Activated T-helper 2 cell treated with anti-CD3 and anti-CD28 coated beads, Interferon-gamma antibody, Interleukin-2, Interleukin-4, amounts not matched to agents 10 μg/mL and 5 μg/mL and 100 μg/mL, durations not matched to agents 14 hours and 24 hours and 36 hours (primary cell): Measurements from ENCODE around the gene PAX8. TPM values are rescaled to one million over a fixed set of nuclear protein-coding genes. Genes with fewer than 3 reads are reported as not detected.

ENCODE experiments used
- DNase-seq: peaks from one replicate; pipeline ENCODE4 v3.0.0; 2021; ENCODE audit warnings: low spot score
- H3K27ac Mint-ChIP-seq: one replicate; pipeline ENCODE4 v1.8.0; 2021; ENCODE audit warnings: mixed read lengths
- H3K27me3 Mint-ChIP-seq: one replicate; pipeline ENCODE4 v1.8.0; 2021; ENCODE audit warnings: low read depth, mixed read lengths
- H3K36me3 Mint-ChIP-seq: one replicate; pipeline ENCODE4 v1.8.0; 2021; ENCODE audit warnings: low read depth, mixed read lengths
- H3K4me1 Mint-ChIP-seq: one replicate; pipeline ENCODE4 v1.8.0; 2021; ENCODE audit warnings: low read depth, mixed read lengths
- H3K4me3 Mint-ChIP-seq: one replicate; pipeline ENCODE4 v1.8.0; 2021; ENCODE audit warnings: low read depth, mild to moderate bottlenecking, moderate library complexity, mixed read lengths
- H3K9me3 Mint-ChIP-seq: one replicate; pipeline ENCODE4 v1.8.0; 2021; ENCODE audit warnings: mixed read lengths
- intact Hi-C: fragments of 100-400 bp; cut with micrococcal nuclease; formaldehyde crosslinking; loops from one replicate; pipeline ENCODE4 v1.15.1; 2023
- total RNA-seq: library from RNA; stranded (reverse); gene quantifications from 2 replicates; pipeline ENCODE4 v1.2.3, GENCODE V29; 2022

Gene PAX8
- total RNA-seq, 1 donor from 2014 or later = 0.84 TPM

DNA sequence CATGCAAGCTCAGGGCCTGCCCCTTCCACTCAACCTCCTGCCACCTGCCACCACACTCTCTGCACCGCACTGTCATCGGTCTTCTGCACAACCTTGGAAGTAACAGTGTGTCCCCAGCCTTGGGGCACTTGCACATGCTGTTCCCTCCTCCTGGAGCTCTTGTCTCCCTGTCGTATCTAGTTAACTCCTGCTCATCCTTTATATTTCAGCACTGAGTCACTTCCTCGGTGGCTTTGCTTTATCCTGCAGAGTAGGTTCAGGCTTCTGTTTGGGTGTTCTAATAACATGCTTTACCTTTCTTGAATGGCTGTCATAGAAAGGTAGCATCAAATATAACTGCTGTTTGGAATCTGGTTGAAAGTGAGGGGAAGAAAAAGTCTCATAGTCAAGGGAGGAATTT lies 25.3 kb downstream of the PAX8 start:
- no peak overlapping the region for H3K27ac Mint-ChIP-seq
- intact Hi-C loops = no loop called here

DNA sequence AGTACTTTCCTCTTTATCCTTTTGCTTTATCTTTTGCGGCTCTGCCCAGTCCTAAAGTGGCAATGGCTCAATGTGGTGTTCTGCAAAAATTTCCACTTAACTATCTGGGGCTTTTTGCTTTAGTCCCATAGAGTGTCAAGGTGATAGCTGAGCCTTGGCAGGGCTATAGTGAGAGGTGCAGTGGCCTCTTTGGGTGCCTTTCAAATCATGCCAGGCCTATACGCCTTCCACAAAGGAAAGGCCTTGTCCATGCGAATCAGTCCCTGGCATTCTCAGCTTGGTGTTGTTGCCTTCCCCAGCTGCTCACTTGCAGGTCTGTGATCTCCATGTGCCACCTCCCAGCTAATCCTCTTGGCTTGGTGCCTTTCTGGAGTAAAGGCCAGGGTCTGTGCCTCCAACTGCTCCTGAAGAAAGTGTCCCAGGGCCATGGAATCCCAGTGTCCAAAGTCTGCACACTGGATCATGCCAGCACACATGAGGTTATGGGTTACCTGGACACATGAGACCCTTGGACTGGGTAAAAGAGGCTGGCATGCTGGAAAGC lies 26.6 kb downstream of the PAX8 start:
- H3K27ac Mint-ChIP-seq = no peak overlapping the region
- no peak overlapping the region for H3K4me3 Mint-ChIP-seq
- peaks cover 55% of the 10 kb centered on the region for H3K4me1 Mint-ChIP-seq
- peaks cover 8% of the 10 kb centered on the region for H3K27me3 Mint-ChIP-seq
- no peak for DNase-seq
- H3K9me3 Mint-ChIP-seq = no peaks in the 10 kb centered on the region
- H3K36me3 Mint-ChIP-seq = peaks cover 3% of the 10 kb centered on the region
- intact Hi-C loops = no loop called here

More for the DNA sequence above, 25.3 kb downstream of the PAX8 start:
- no peaks in the 10 kb centered on the region for H3K9me3 Mint-ChIP-seq
- no peak overlapping the region for H3K4me3 Mint-ChIP-seq
- peaks cover 55% of the 10 kb centered on the region for H3K4me1 Mint-ChIP-seq
- peaks cover 3% of the 10 kb centered on the region for H3K36me3 Mint-ChIP-seq
- H3K27me3 Mint-ChIP-seq = peaks cover 12% of the 10 kb centered on the region
- no peak for DNase-seq

DNA sequence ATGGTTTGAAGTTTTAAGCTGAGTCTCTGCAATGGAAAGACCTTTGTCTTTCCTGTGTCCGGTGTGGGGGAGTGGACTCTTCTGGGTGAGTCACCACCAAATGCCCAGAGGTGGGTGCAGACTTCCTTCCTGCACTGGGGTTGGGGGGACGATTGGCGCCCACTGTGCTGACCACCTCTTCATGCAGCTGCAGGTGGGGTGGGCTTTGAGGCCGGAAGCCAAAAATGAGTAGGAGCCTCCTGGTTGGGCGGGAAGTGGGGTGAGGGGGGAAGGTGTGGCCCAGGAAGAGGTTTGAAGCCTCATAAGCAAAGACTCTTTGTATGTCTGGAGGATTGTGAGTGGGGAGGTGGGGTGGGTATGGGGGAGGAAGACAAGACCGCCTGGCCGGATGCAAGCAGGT lies 27.6 kb downstream of the PAX8 start:
- Mint-ChIP-seq H3K4me3 (no peak overlapping the region), H3K27ac (peak overlapping the region; percentile 73), H3K27me3 (peaks cover 3% of the 10 kb centered on the region), H3K36me3 (peaks cover 3% of the 10 kb centered on the region), H3K9me3 (no peaks in the 10 kb centered on the region), H3K4me1 (peaks cover 53% of the 10 kb centered on the region)
- intact Hi-C loops = no loop called here
- peak; percentile 27 for DNase-seq

DNA sequence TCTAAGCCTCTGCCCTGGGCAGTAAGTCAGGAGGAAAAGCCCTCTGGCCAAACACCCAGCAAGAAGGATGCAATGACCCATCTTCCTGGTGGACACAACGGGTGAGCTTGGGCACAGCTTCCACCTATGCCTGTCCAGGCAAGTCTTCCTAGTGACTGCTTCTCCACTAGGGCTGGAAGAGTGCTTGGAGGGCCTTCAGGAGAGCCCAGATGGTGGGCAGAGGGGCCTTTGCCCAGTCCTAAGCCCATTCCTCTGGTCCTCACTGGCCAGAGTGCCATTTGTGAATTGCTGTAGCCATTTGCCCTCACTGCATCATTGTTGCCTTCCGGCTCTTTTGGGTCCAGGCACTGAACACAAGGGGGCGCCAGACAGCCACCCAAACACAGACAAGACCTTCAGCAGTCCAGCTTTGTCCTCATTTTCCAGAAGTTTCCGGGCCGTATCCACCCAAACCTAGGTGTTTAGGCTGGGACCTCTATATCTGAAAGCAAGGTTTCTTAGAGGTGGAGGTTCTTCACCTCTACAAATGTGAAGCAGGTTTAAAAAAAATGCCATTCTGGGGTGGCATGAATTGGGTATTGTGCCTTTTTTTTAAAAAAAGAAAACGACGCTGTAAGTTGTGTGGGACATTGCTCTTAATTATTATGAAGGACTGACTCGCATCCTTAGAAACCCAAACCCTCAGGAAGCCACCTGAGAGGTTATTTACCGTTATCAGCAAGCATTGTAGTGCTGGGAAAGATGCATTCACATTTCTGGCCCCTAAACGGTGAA lies 29.5 kb downstream of the PAX8 start:
- intact Hi-C loops = loop anchor here (1.0 kb wide), 1 partner anchor 121 kb away; no protein-coding TSS in a partner anchor
- peak; percentile 66 for DNase-seq
- peaks cover 3% of the 10 kb centered on the region for H3K36me3 Mint-ChIP-seq
- no peak overlapping the region for H3K4me3 Mint-ChIP-seq
- peak overlapping the region; percentile 11 for H3K27ac Mint-ChIP-seq
- no peaks in the 10 kb centered on the region for H3K9me3 Mint-ChIP-seq
- peaks cover 41% of the 10 kb centered on the region for H3K4me1 Mint-ChIP-seq
- no peaks in the 10 kb centered on the region for H3K27me3 Mint-ChIP-seq

DNA sequence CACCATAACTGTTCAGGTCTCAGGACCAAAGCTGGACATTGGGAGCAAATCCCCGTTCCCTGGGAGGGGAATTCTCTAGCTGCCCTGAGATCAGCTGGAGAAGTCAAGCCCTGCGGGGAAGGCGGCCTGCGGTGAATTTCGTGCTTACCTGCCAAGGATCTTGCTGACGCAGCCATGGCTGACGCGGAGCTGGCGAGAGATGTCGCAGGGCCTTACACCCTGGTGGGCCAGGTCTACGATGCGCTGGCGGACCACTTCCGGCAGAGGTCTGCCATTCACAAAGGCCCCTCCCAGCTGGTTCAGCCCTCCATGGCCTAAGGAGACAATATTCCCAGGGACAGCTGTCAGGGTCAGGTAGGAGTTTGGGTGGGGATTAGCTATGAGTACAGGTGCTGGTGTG lies 32.1 kb downstream of the PAX8 start:
- Mint-ChIP-seq H3K36me3 (no peaks in the 10 kb centered on the region), H3K9me3 (no peaks in the 10 kb centered on the region), H3K27me3 (no peaks in the 10 kb centered on the region), H3K27ac (no peak overlapping the region), H3K4me1 (peaks cover 20% of the 10 kb centered on the region), H3K4me3 (no peak overlapping the region)
- intact Hi-C loops = no loop called here
- DNase-seq = no peak

DNA sequence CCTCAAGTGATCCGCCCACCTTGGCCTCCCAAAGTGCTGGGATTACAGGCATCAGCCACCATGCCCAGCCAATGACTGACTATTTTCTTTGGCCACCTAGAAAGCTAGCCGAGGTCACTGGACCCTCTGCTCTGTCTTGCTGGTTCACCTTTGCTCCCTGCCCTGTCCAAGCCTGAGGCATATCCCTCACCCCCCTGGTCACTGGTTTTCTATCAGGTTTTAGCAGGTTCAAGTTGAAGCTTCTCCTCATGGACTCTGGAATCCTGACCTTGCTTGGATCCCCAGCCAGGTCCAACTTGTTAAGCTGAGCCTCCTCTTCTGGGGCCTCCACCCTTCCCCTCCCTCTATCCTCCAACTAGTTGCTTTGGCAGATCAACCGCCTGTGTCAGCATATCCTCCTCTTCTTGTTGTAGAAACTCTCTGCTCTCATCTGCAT lies 33.4 kb downstream of the PAX8 start:
- intact Hi-C loops = no loop called here
- no peak overlapping the region for H3K27ac Mint-ChIP-seq
- peaks cover 19% of the 10 kb centered on the region for H3K4me1 Mint-ChIP-seq
- DNase-seq = no peak
- H3K27me3 Mint-ChIP-seq = no peaks in the 10 kb centered on the region
- H3K36me3 Mint-ChIP-seq = no peaks in the 10 kb centered on the region
- H3K9me3 Mint-ChIP-seq = no peaks in the 10 kb centered on the region
- H3K4me3 Mint-ChIP-seq = no peak overlapping the region

DNA sequence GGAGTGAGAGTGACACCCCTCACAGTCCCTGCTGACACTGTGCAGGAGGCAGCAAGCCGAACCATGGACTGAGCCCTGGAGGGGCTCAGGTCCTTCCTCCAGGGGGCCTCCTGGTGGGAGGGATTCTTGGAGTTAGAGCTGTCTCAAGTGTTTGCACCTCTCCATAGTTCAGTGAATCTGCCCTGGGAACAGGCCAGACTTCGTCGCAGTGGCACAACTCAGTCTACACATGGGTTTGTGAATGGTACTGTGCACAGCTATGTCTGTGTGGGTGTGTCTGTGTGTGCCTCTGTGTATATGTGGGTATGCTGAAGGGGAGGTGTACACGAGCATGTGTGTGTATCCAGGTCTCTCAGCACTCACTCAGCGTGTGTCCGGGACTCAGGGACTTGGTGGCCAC lies 36.4 kb downstream of the PAX8 start:
- no peak for DNase-seq
- Mint-ChIP-seq H3K27ac (no peak overlapping the region), H3K36me3 (no peaks in the 10 kb centered on the region), H3K9me3 (no peaks in the 10 kb centered on the region), H3K27me3 (no peaks in the 10 kb centered on the region), H3K4me3 (no peak overlapping the region), H3K4me1 (peaks cover 20% of the 10 kb centered on the region)
- intact Hi-C loops = loop anchor here (5.0 kb wide), 1 partner anchor 160 kb away; no protein-coding TSS in a partner anchor

DNA sequence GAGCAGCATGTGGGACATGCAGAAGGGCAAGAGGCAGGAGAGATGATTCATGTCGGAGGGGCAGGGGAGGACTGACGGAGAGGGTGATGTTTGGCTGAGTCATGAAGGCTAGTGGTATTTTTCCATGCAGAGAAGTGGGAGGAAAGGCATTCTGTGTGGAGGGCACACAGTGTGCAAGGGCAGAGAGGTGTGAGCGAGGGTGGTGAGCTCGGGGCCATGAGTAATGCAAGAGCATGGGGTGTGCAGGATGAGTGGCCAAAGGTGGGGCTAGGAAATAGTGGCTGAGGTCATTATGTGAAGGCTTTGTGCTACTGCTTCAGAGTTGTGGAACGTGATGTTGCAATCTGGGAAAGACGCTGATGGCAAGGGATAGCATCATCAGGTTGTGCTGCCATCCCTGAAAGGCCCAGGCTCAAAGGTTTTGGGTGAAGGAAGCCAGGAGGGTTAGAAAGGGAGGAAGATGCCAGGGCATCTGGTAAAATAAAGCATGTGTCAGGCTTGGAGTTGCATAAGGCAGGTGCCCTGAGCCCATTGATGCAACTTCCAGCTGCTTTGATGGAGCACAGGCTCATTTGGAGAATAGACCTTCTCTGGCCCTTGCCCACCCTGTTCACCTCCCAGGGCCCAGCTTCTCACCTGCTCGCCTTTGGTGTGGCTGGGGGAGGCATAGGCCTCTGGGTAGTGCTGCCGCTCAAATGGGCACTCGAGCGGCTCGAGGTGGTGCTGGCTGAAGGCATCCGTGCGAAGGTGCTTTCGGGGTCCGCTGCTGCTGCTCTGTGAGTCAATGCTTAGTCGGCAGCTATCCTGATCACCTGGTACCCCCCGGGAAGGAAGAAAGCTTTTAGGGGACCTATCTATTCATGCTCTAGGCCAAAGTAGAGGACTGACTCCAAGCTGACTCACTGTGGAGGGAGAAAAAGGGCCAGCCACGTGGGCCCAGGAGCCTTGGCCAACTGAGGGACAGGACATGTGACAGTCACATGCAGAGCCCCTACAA lies 37.5 kb downstream of the PAX8 start:
- Mint-ChIP-seq H3K27ac (peak overlapping the region; percentile 80), H3K4me1 (peaks cover 20% of the 10 kb centered on the region), H3K4me3 (no peak overlapping the region), H3K27me3 (no peaks in the 10 kb centered on the region), H3K9me3 (no peaks in the 10 kb centered on the region), H3K36me3 (no peaks in the 10 kb centered on the region)
- DNase-seq = no peak
- intact Hi-C loops = loop anchor here (5.0 kb wide), 1 partner anchor 159 kb away; no protein-coding TSS in a partner anchor

DNA sequence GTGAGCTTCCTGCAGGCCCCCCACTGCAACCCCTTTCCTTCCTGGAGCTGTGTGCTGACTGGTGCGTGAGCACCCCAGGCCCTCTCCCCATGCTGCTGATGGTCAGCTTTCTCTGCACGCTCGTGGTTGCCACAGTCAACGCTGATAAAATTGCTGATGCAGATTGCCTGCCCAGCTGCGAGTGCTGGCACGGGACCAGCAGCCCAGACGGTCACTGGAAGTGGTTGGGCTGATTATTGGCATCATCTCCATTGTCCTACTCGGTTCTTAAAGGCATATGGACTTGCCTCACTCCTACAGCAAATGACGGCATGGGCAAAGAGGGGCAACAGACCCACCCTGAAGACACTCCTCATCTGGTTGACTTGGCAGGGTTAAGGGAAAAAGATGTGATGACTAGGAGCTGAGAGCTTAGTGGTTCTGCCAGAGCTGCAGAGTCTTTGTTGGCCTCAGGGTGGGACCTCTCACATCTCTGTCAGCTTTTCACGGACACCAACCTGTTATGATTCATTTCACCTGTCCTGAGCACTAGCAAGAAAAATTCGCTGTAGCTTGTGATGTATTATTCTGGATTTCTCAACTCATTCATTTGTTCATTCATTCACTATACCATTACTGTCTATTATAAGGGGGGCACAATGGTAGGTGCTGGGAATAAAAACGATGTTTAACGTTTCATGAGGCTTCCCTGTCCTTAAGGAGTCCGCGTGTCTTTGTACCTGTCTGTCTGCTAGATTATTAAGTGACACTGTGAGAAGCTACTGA lies 38.4 kb downstream of the PAX8 start:
- Mint-ChIP-seq H3K27me3 (no peaks in the 10 kb centered on the region), H3K27ac (peak overlapping the region; percentile 80), H3K4me3 (no peak overlapping the region), H3K4me1 (peaks cover 20% of the 10 kb centered on the region), H3K36me3 (no peaks in the 10 kb centered on the region), H3K9me3 (no peaks in the 10 kb centered on the region)
- DNase-seq = no peak
- intact Hi-C loops = loop anchor here (5.0 kb wide), 1 partner anchor 158 kb away; no protein-coding TSS in a partner anchor

DNA sequence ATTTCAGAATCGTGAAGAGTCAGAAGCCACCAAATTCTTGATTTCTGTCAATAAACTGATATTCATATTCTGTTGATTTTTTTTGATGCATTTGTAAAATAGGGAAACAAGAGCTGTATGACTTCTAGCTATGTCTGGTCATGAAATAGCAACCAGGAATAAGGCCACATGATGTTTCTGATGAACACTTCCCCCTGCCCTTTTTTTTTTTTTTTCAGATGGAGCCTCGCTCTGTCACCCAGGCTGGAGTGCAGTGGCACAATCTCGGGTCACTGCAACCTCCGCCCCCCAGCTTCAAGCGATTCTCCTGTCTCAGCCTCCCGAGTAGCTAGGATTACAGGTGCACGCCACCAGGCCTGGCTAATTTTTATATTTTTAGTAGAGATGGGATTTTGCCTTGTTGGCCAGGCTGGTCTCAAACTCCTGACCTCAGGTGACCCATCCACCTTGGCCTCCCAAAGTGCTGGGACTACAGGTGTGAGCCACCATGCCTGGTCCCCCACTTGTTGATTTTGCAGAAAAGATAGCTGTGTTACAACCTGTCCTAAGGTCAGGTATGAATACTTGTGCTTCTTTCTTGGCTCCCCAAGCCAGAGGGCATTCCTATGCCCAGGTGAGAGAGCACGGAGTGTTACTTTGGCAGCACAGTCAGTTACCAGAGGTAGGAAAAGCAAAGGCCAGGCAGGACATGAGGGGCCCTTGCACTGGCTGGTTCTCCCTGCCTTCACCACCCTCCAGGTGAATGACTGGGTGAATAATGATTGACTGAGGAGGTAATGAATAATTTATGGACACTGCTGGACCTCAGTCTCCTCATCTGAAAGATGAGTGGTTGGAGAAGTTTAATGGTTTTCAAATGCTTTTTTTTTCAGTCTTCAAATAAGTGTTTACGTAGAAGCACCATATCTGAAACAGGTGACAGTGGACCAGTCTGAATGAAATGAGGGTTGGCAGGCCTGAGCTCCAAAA lies 39.6 kb downstream of the PAX8 start:
- Mint-ChIP-seq H3K4me3 (no peak overlapping the region), H3K27ac (no peak overlapping the region), H3K27me3 (no peaks in the 10 kb centered on the region), H3K9me3 (no peaks in the 10 kb centered on the region), H3K4me1 (peaks cover 21% of the 10 kb centered on the region), H3K36me3 (no peaks in the 10 kb centered on the region)
- intact Hi-C loops = no loop called here
- no peak for DNase-seq

DNA sequence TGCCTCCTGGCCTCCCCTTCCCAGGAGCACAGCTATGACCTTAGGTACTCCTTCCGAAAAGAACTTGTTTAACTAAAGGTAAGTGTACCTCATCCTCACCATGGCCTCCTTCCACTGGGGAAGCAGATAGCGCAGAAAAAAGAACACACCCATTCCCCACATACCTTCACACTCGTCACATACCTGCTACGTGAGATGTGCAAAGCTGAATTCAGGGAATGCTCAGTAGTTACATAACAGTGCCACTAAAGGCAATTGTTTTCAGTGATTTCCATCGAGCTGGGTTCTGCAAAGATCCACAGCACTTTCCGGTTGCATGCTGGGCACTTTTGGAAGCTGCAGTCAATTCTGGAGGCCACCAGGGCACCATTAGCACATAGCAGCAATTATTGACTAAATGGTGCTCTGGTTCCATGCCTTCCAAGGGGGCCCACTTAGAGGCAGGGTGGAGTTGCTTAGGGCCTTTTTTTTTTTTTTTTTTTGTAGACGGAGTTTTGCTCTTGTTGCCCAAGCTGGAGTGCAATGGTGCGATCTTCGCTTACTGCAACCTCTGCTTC lies 41.0 kb downstream of the PAX8 start:
- intact Hi-C loops = no loop called here
- Mint-ChIP-seq H3K9me3 (no peaks in the 10 kb centered on the region), H3K4me1 (peaks cover 27% of the 10 kb centered on the region), H3K27me3 (no peaks in the 10 kb centered on the region), H3K27ac (no peak overlapping the region), H3K36me3 (no peaks in the 10 kb centered on the region), H3K4me3 (no peak overlapping the region)
- no peak for DNase-seq
